Daoy (cell line): ENCODE results near the gene C12orf57. TPM values are rescaled to one million over a fixed set of nuclear protein-coding genes. Genes with fewer than 3 reads are reported as not detected.
A peak's percentile ranks its signal among the peaks of the same experiment; 100 is the strongest.
"Not testable (repeated sequence)": the region's sequence is repeated elsewhere in the genome, so short reads cannot be mapped to it uniquely, and the experiment has no call there.

Experiments
- DNase-seq: peaks from one replicate; pipeline ENCODE4 v3.0.0-alpha.2; 2015; ENCODE audit warnings: low read depth
- total RNA-seq: library from RNA; depleted of rRNA; stranded (reverse); fragments of >200 nt; shearing (Covaris generic); gene quantifications from 2 replicates; pipeline ENCODE4 v1.2.3, GENCODE V29; 2014; rRNA removed

The C12orf57 gene
- 216 and 272 TPM in 2 replicates for total RNA-seq

- peak; percentile 98 for DNase-seq
Measured at GRCh38 chr12:6943722-6944380, at the start of gene C12orf57, which contains the start of gene RNU7-1. TSS of gene C12orf57 (plus strand) at chr12:6944022. CDS start at chr12:6944122, 100 bp downstream. TSS of gene RNU7-1 (plus strand) at chr12:6943816.

- DNase-seq = no peak
Measured at GRCh38 chr12:6894321-6894720, 49.5 kb upstream of the C12orf57 start.

GRCh38 chr12:6896846-6897435 is 46.9 kb upstream of the C12orf57 start:
- DNase-seq = no peak

GRCh38 chr12:6899427-6899826 is 44.4 kb upstream of the C12orf57 start:
- no peak for DNase-seq

GRCh38 chr12:6899837-6900519 is 43.8 kb upstream of the C12orf57 start:
- peak; percentile 50 for DNase-seq

- DNase-seq = no peak
Measured at GRCh38 chr12:6902448-6902847, 41.4 kb upstream of the C12orf57 start.

- DNase-seq = peak; percentile 63
Measured at GRCh38 chr12:6903722-6904121, 40.1 kb upstream of the C12orf57 start.

GRCh38 chr12:6904280-6905276 is 39.2 kb upstream of the C12orf57 start, which contains the start of gene LRRC23:
TSS of gene LRRC23 (plus strand) at chr12:6904822. CDS start at chr12:6905634, 812 bp downstream.
- peak; percentile 96 for DNase-seq

GRCh38 chr12:6905414-6906040 is 38.3 kb upstream of the C12orf57 start:
- DNase-seq = no peak

GRCh38 chr12:6908141-6908540 is 35.7 kb upstream of the C12orf57 start:
- not testable (repeated sequence) for DNase-seq

- DNase-seq = no peak
Measured at GRCh38 chr12:6909421-6910145, 34.2 kb upstream of the C12orf57 start.

- DNase-seq = no peak
Measured at GRCh38 chr12:6912164-6912935, 31.5 kb upstream of the C12orf57 start.

- DNase-seq = peak; percentile 81
Measured at GRCh38 chr12:6914246-6914946, 29.4 kb upstream of the C12orf57 start, which contains the start of gene ENO2. TSS of gene ENO2 (plus strand) at chr12:6914580. CDS start at chr12:6915833, 1,253 bp downstream.

- no peak for DNase-seq
Measured at GRCh38 chr12:6914947-6915788, 28.7 kb upstream of the C12orf57 start.

- DNase-seq = no peak
Measured at GRCh38 chr12:6915789-6916285, 28.0 kb upstream of the C12orf57 start.

- no peak for DNase-seq
Measured at GRCh38 chr12:6916426-6917200, 27.2 kb upstream of the C12orf57 start.
